ENCODE data around the gene GNB1.

DNA sequence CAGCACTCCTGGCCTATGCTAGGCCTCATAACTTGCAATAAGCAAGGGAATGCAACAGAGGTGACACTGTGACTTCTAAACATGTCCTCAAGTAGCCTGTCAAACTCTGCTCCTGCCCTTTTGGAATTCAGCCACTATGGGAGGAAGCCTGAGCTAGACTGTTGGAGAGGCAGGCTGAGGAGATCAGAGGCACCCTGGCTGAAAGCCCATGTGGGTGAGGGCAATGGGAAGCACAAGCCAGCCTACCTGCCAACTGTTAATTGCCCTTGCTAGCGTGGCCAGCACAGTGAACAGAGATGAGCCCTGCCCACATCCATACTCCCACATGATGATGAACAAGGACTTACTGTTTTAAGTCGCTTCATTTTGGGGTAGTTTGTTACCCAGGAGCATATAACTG, 17.7 kb downstream of the GNB1 start:
- no peak for TF ChIP-seq POLR2A (IDR thresholded peaks at IDR 0.05)
- TF ChIP-seq, protein P1, sequence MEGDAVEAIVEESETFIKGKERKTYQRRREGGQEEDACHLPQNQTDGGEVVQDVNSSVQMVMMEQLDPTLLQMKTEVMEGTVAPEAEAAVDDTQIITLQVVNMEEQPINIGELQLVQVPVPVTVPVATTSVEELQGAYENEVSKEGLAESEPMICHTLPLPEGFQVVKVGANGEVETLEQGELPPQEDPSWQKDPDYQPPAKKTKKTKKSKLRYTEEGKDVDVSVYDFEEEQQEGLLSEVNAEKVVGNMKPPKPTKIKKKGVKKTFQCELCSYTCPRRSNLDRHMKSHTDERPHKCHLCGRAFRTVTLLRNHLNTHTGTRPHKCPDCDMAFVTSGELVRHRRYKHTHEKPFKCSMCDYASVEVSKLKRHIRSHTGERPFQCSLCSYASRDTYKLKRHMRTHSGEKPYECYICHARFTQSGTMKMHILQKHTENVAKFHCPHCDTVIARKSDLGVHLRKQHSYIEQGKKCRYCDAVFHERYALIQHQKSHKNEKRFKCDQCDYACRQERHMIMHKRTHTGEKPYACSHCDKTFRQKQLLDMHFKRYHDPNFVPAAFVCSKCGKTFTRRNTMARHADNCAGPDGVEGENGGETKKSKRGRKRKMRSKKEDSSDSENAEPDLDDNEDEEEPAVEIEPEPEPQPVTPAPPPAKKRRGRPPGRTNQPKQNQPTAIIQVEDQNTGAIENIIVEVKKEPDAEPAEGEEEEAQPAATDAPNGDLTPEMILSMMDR (IDR thresholded peaks at IDR 0.05): no peak

Data from vagina (tissue), 2 donors.